SH-SY5Y (cell line): Measurements from ENCODE around the gene MRPS27.

Experiments used
- GATA2 ChIP-seq: IDR thresholded peaks from 2 replicates; pipeline ENCODE4 v1.6.1; 2011; ENCODE audit warnings: mild to moderate bottlenecking, low read depth, low read length
- GATA3 ChIP-seq: IDR thresholded peaks from 2 replicates; pipeline ENCODE4 v1.6.1; 2011; ENCODE audit warnings: low read depth, mild to moderate bottlenecking, low read length, moderate library complexity

- TF ChIP-seq GATA2, result no peak
- no peak for TF ChIP-seq GATA3
These were observed 34.6 kb downstream of the MRPS27 start for GRCh38 chr5:72285424-72285821.
